ENCODE data around the gene ASIC2.

DNA sequence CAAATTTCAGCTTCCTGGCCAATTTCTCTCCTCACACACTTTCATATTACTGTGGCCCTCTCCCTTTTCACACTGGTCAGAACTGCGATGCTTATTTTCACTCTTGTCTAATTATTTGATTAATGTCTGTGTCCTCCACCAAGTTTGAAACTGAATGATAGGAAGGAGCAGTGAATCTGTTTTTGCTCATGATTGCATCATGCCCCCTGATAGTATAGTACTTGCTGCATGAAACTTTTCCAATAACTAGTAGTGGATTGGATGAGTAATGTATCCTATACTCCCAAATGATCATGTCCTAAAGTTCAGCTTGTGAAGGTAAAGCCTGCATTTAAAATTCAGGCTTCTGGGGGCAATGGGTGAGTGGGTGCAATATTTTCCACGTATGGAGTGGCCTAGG, 121.2 kb downstream of the ASIC2 start:
- TF ChIP-seq, protein P1, sequence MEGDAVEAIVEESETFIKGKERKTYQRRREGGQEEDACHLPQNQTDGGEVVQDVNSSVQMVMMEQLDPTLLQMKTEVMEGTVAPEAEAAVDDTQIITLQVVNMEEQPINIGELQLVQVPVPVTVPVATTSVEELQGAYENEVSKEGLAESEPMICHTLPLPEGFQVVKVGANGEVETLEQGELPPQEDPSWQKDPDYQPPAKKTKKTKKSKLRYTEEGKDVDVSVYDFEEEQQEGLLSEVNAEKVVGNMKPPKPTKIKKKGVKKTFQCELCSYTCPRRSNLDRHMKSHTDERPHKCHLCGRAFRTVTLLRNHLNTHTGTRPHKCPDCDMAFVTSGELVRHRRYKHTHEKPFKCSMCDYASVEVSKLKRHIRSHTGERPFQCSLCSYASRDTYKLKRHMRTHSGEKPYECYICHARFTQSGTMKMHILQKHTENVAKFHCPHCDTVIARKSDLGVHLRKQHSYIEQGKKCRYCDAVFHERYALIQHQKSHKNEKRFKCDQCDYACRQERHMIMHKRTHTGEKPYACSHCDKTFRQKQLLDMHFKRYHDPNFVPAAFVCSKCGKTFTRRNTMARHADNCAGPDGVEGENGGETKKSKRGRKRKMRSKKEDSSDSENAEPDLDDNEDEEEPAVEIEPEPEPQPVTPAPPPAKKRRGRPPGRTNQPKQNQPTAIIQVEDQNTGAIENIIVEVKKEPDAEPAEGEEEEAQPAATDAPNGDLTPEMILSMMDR (IDR thresholded peaks at IDR 0.05; ENCODE audit: low read depth, low read length, poor library complexity, severe bottlenecking): no peak
- no peak for TF ChIP-seq EZH2phosphoT487 (IDR thresholded peaks at IDR 0.05; ENCODE audit: borderline replicate concordance, low read length)
